SK-N-SH treated with all-trans-retinoic acid at 6 μM for 48 hours (cell line): Measurements from ENCODE around the gene MMAB.

Source experiments
- ATAC-seq: fragments of 200-7000 bp; cut with Tn5 transposase; 3 replicates; pipeline ENCODE4 v1.9.1; 2020; ENCODE audit warnings: mild to moderate bottlenecking, moderate library complexity
- BACH2 ChIP-seq: fragments of 250-450 bp; sonication (Bioruptor Pico); IDR thresholded peaks from 2 replicates; pipeline ENCODE4 v1.9.0; 2021; ENCODE audit warnings: mild to moderate bottlenecking, borderline replicate concordance
- CSDC2 ChIP-seq: fragments of 250-450 bp; sonication (Bioruptor Pico); IDR thresholded peaks from 2 replicates; pipeline ENCODE4 v1.5.0; 2020; ENCODE audit warnings: mild to moderate bottlenecking, moderate library complexity
- ISL1 ChIP-seq: fragments of 250-450 bp; sonication (Bioruptor Pico); IDR thresholded peaks from 2 replicates; pipeline ENCODE4 v2.1.2; 2022; ENCODE audit warnings: mild to moderate bottlenecking, moderate library complexity
- PPARA ChIP-seq: fragments of 250-450 bp; sonication (Bioruptor Pico); IDR thresholded peaks from 2 replicates; pipeline ENCODE4 v1.5.0; 2020; ENCODE audit warnings: mild to moderate bottlenecking, borderline replicate concordance
- TCF4 ChIP-seq: fragments of 250-450 bp; sonication (Bioruptor Pico); IDR thresholded peaks from 2 replicates; pipeline ENCODE4 v1.8.0; 2021; ENCODE audit warnings: mild to moderate bottlenecking, moderate library complexity, borderline replicate concordance
- TOX ChIP-seq: fragments of 250-450 bp; sonication (Bioruptor Pico); IDR thresholded peaks from 2 replicates; pipeline ENCODE4 v1.8.0; 2021; ENCODE audit warnings: mild to moderate bottlenecking, moderate library complexity, borderline replicate concordance
- ZFP30 ChIP-seq: fragments of 450-650 bp; formaldehyde crosslinking; IDR thresholded peaks from 2 replicates; pipeline ENCODE4 v1.5.0; 2022; ENCODE audit warnings: mild to moderate bottlenecking, moderate library complexity
- ZNF565 ChIP-seq: fragments of 450-650 bp; formaldehyde crosslinking; conservative IDR thresholded peaks from 2 replicates; pipeline ENCODE4 v1.5.0; 2020; ENCODE audit warnings: low read depth, mild to moderate bottlenecking, moderate library complexity
- ZNF70 ChIP-seq: fragments of 450-650 bp; formaldehyde crosslinking; IDR thresholded peaks from 2 replicates; pipeline ENCODE4 v1.5.0; 2020; ENCODE audit warnings: mild to moderate bottlenecking, moderate library complexity
- ZNF8 ChIP-seq: fragments of 450-650 bp; formaldehyde crosslinking; IDR thresholded peaks from 2 replicates; pipeline ENCODE4 v1.5.0; 2020; ENCODE audit warnings: mild to moderate bottlenecking, moderate library complexity
- TF ChIP-seq, protein P1 (sequence below): fragments of 250-450 bp; sonication (Bioruptor Pico); IDR thresholded peaks from 2 replicates; pipeline ENCODE4 v1.5.0; 2020; ENCODE audit warnings: mild to moderate bottlenecking, moderate library complexity
- TF ChIP-seq, protein P2 (sequence below): fragments of 250-450 bp; sonication (Bioruptor Pico); IDR thresholded peaks from 2 replicates; pipeline ENCODE4 v1.8.0; 2021; ENCODE audit warnings: low read depth, mild to moderate bottlenecking, moderate library complexity, borderline replicate concordance
- TF ChIP-seq, protein P3 (sequence below): fragments of 250-450 bp; sonication (Bioruptor Pico); IDR thresholded peaks from 2 replicates; pipeline ENCODE4 v1.5.1; 2020; ENCODE audit warnings: low read depth, mild to moderate bottlenecking, moderate library complexity
- TF ChIP-seq, protein P4 (sequence below): fragments of 250-450 bp; sonication (Bioruptor Pico); IDR thresholded peaks from 2 replicates; pipeline ENCODE4 v1.5.1; 2021; ENCODE audit warnings: mild to moderate bottlenecking, moderate library complexity

The MMAB gene

DNA sequence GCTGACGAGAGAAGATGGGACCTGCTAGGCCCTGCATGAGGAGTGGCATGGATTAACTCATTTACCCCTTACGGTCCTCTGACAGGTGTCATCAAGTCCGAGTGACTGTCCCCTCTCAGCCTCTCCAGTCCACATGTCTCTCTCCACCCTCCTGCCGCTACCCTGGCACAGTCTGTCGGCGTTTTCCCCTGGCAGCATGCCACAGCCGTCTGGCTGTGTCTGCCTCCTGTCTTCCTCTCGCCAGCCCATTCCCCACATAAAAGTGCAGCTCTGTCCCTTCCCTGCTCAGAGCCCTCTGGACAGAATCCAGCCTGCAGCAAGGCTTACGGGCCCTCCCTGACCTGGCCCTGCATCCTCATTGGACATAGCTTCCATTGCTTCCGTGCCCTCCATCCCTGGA is 50.2 kb downstream of the MMAB start:
- ATAC-seq: peak; percentile 30; the same call in 1 of the 3 replicates
- TF ChIP-seq, protein P1, sequence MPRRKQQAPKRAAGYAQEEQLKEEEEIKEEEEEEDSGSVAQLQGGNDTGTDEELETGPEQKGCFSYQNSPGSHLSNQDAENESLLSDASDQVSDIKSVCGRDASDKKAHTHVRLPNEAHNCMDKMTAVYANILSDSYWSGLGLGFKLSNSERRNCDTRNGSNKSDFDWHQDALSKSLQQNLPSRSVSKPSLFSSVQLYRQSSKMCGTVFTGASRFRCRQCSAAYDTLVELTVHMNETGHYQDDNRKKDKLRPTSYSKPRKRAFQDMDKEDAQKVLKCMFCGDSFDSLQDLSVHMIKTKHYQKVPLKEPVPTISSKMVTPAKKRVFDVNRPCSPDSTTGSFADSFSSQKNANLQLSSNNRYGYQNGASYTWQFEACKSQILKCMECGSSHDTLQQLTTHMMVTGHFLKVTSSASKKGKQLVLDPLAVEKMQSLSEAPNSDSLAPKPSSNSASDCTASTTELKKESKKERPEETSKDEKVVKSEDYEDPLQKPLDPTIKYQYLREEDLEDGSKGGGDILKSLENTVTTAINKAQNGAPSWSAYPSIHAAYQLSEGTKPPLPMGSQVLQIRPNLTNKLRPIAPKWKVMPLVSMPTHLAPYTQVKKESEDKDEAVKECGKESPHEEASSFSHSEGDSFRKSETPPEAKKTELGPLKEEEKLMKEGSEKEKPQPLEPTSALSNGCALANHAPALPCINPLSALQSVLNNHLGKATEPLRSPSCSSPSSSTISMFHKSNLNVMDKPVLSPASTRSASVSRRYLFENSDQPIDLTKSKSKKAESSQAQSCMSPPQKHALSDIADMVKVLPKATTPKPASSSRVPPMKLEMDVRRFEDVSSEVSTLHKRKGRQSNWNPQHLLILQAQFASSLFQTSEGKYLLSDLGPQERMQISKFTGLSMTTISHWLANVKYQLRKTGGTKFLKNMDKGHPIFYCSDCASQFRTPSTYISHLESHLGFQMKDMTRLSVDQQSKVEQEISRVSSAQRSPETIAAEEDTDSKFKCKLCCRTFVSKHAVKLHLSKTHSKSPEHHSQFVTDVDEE (CRISPR knock-in tag): peak; percentile 69; the same call in 1 of the 2 replicates
- TF ChIP-seq ZFP30 (CRISPR knock-in tag): no peak

DNA sequence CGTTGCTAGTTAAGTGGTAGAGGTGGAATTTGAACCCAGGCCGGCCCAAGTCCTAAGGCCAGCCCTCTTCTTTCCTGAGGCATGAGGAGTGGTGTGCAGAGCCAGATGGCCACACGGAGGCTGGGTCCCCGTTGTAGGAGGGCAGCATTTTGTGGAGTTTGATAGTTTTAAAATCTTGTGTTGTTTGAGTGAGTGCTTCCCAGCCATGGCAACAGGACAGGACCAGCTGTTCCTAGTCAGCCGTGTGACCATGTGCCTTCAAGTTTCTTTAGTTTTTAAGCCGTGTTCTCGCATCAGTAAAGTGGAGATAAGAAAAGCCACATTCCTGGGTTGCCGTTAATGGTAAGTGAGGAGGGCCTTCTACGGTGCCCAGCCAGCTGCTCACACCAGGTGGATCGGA is 51.5 kb downstream of the MMAB start:
- TF ChIP-seq ISL1: no peak
- no peak for TF ChIP-seq PPARA (CRISPR knock-in tag)
- TF ChIP-seq, protein P1 (CRISPR knock-in tag): no peak
- TF ChIP-seq, protein P2, sequence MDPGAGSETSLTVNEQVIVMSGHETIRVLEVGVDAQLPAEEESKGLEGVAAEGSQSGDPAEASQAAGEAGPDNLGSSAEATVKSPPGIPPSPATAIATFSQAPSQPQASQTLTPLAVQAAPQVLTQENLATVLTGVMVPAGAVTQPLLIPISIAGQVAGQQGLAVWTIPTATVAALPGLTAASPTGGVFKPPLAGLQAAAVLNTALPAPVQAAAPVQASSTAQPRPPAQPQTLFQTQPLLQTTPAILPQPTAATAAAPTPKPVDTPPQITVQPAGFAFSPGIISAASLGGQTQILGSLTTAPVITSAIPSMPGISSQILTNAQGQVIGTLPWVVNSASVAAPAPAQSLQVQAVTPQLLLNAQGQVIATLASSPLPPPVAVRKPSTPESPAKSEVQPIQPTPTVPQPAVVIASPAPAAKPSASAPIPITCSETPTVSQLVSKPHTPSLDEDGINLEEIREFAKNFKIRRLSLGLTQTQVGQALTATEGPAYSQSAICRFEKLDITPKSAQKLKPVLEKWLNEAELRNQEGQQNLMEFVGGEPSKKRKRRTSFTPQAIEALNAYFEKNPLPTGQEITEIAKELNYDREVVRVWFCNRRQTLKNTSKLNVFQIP (CRISPR knock-in tag): no peak
- TF ChIP-seq, protein P3, sequence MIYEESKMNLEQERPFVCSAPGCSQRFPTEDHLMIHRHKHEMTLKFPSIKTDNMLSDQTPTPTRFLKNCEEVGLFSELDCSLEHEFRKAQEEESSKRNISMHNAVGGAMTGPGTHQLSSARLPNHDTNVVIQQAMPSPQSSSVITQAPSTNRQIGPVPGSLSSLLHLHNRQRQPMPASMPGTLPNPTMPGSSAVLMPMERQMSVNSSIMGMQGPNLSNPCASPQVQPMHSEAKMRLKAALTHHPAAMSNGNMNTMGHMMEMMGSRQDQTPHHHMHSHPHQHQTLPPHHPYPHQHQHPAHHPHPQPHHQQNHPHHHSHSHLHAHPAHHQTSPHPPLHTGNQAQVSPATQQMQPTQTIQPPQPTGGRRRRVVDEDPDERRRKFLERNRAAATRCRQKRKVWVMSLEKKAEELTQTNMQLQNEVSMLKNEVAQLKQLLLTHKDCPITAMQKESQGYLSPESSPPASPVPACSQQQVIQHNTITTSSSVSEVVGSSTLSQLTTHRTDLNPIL (CRISPR knock-in tag): no peak
- TF ChIP-seq TOX (CRISPR knock-in tag): no peak
- TF ChIP-seq TCF4: no peak
- TF ChIP-seq, protein P4, sequence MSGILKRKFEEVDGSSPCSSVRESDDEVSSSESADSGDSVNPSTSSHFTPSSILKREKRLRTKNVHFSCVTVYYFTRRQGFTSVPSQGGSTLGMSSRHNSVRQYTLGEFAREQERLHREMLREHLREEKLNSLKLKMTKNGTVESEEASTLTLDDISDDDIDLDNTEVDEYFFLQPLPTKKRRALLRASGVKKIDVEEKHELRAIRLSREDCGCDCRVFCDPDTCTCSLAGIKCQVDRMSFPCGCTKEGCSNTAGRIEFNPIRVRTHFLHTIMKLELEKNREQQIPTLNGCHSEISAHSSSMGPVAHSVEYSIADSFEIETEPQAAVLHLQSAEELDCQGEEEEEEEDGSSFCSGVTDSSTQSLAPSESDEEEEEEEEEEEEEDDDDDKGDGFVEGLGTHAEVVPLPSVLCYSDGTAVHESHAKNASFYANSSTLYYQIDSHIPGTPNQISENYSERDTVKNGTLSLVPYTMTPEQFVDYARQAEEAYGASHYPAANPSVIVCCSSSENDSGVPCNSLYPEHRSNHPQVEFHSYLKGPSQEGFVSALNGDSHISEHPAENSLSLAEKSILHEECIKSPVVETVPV (CRISPR knock-in tag): no peak
- TF ChIP-seq ZFP30 (CRISPR knock-in tag): no peak
- ATAC-seq: no peak

DNA sequence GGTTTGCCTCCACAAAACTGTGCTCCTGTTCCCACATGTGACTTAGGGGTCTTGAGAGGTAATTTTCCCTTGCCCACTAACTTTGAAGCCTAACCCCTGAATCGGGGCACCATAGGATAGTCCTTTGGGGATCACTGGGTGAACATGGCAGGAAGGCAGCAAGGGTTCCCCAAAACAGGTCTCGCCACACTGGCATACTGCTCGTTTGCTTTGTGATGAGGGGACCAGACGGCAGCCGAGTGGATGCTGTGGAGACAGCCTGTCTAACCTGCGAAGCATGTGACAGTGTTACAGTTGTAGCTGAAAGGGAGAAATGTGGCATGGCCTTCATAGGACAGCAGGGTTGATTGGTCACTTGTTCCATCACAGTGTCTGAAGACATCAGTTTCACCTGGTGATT is 53.5 kb downstream of the MMAB start:
- TF ChIP-seq ZFP30 (CRISPR knock-in tag) (no peak), BACH2 (CRISPR knock-in tag) (no peak), ZNF565 (CRISPR knock-in tag) (no peak), CSDC2 (no peak), ZNF8 (no peak), ZNF70 (CRISPR knock-in tag) (no peak)
- TF ChIP-seq, protein P3 (CRISPR knock-in tag): no peak
- TF ChIP-seq, protein P2 (CRISPR knock-in tag): no peak
- TF ChIP-seq, protein P4 (CRISPR knock-in tag): no peak
- TF ChIP-seq, all 23 proteins: peak for 0

More for the DNA sequence above, 53.5 kb downstream of the MMAB start:
- ATAC-seq: no peak
